HEK293 (cell line): Measurements from ENCODE around the gene IL2RG.
A peak's percentile ranks its signal among the peaks of the same experiment; 100 is the strongest.

Experiments
- CTCF ChIA-PET: fragments of 350-600 bp; formaldehyde crosslinking; extraction: SDS; loops from one replicate; lab custom pipeline; 2021; ENCODE audit warnings: antibody characterized with exemption; lab: Yijun Ruan, JAX
- POLR2A ChIA-PET: fragments of 300-600 bp; formaldehyde crosslinking; extraction: SDS; loops from one replicate; lab custom pipeline; 2020; ENCODE audit warnings: antibody characterized with exemption, inconsistent platforms; lab: Yijun Ruan, JAX
- H3K27ac ChIP-seq: fragments of 200-500 bp; sonication (Bioruptor generic); 2 replicates; pipeline ENCODE4 v1.5.1; 2014; ENCODE audit warnings: low read depth, low read length, control low read depth, inconsistent platforms; ENCODE audit errors: extremely low read depth
- H3K36me3 ChIP-seq, 2 experiments: fragments of 200-500 bp in 1 of 2; sonication (Bioruptor generic) in 1 of 2; 1 replicate in 1 of 2; 2 replicates in 1 of 2; pipeline ENCODE4 v1.5.1; 2014 to 2017; ENCODE audit warnings: inconsistent platforms in 2 of 2, low read length in 2 of 2; ENCODE audit not compliant: control insufficient read depth in 2 of 2, insufficient read depth in 1 of 2
- H3K4me1 ChIP-seq: fragments of 200-500 bp; sonication (Bioruptor generic); 2 replicates; pipeline ENCODE4 v1.5.1; 2014; ENCODE audit warnings: mild to moderate bottlenecking, low read length, inconsistent platforms; ENCODE audit not compliant: control insufficient read depth, insufficient read depth
- H3K4me3 ChIP-seq: 2 replicates; pipeline ENCODE4 v1.5.1; 2011; ENCODE audit warnings: low read depth, mild to moderate bottlenecking, control low read depth, low read length, moderate library complexity
- H3K9me3 ChIP-seq: fragments of 200-500 bp; sonication (Bioruptor generic); 2 replicates; pipeline ENCODE4 v1.5.1; 2014; ENCODE audit warnings: low read depth, low read length, inconsistent platforms; ENCODE audit not compliant: control insufficient read depth, insufficient read depth
- GLI2 ChIP-seq: fragments of 450-650 bp; formaldehyde crosslinking; IDR thresholded peaks from 2 replicates; pipeline ENCODE4; 2017; ENCODE audit warnings: missing biosample characterization, missing genetic modification characterization, low read depth, borderline replicate concordance
- HOXA7 ChIP-seq: sonication (generic); formaldehyde crosslinking; IDR thresholded peaks from 2 replicates; pipeline ENCODE4 v1.8.1; 2022; ENCODE audit warnings: missing genetic modification reagents, borderline replicate concordance
- IKZF3 ChIP-seq: fragments of 450-650 bp; IDR thresholded peaks from 2 replicates; pipeline ENCODE4 v1.5.0; 2018; ENCODE audit warnings: missing biosample characterization, mild to moderate bottlenecking, missing genetic modification characterization, moderate library complexity
- KLF1 ChIP-seq: fragments of 450-650 bp; formaldehyde crosslinking; IDR thresholded peaks from 2 replicates; pipeline ENCODE4 v1.5.1; 2016; ENCODE audit warnings: missing biosample characterization, missing genetic modification characterization
- KLF10 ChIP-seq: fragments of 450-650 bp; IDR thresholded peaks from 2 replicates; pipeline ENCODE4 v1.5.1; 2018; ENCODE audit warnings: missing biosample characterization, mild to moderate bottlenecking, missing genetic modification characterization
- SCRT1 ChIP-seq: fragments of 450-650 bp; formaldehyde crosslinking; IDR thresholded peaks from 2 replicates; pipeline ENCODE4 v1.5.1; 2016; ENCODE audit warnings: missing biosample characterization, missing genetic modification characterization, borderline replicate concordance
- ZBTB1 ChIP-seq: fragments of 450-650 bp; formaldehyde crosslinking; IDR thresholded peaks from 2 replicates; pipeline ENCODE4 v1.5.1; 2016; ENCODE audit warnings: missing biosample characterization, missing genetic modification characterization
- ZNF112 ChIP-seq: fragments of 450-650 bp; formaldehyde crosslinking; IDR thresholded peaks from 2 replicates; pipeline ENCODE4 v1.5.0; 2017; ENCODE audit warnings: missing biosample characterization, missing genetic modification characterization
- ZNF214 ChIP-seq: fragments of 450-650 bp; formaldehyde crosslinking; IDR thresholded peaks from 2 replicates; pipeline ENCODE4 v1.5.1; 2017; ENCODE audit warnings: missing biosample characterization, mild to moderate bottlenecking, missing genetic modification characterization, borderline replicate concordance
- ZNF239 ChIP-seq: fragments of 450-650 bp; formaldehyde crosslinking; IDR thresholded peaks from 2 replicates; pipeline ENCODE4 v1.5.1; 2016; ENCODE audit warnings: missing biosample characterization, missing genetic modification characterization
- ZNF341 ChIP-seq: fragments of 450-650 bp; formaldehyde crosslinking; IDR thresholded peaks from 2 replicates; pipeline ENCODE4; 2016; ENCODE audit warnings: low read depth, missing biosample characterization, missing genetic modification characterization
- ZNF366 ChIP-seq: fragments of 450-650 bp; formaldehyde crosslinking; conservative IDR thresholded peaks from 2 replicates; pipeline ENCODE4 v1.5.1; 2016; ENCODE audit warnings: missing biosample characterization, missing genetic modification characterization
- ZNF394 ChIP-seq: fragments of 450-650 bp; formaldehyde crosslinking; IDR thresholded peaks from 2 replicates; pipeline ENCODE4 v1.5.1; 2016; ENCODE audit warnings: missing biosample characterization, missing genetic modification characterization, mild to moderate bottlenecking, moderate library complexity, borderline replicate concordance
- ZNF404 ChIP-seq: fragments of 450-650 bp; formaldehyde crosslinking; IDR thresholded peaks from 2 replicates; pipeline ENCODE4 v1.5.1; 2017; ENCODE audit warnings: missing biosample characterization, missing genetic modification characterization
- ZNF549 ChIP-seq: fragments of 450-650 bp; IDR thresholded peaks from 2 replicates; pipeline ENCODE4 v1.5.1; 2018; ENCODE audit warnings: missing biosample characterization, missing genetic modification characterization, mild to moderate bottlenecking, inconsistent platforms, moderate library complexity
- ZNF558 ChIP-seq: fragments of 450-650 bp; formaldehyde crosslinking; IDR thresholded peaks from 2 replicates; pipeline ENCODE4 v1.5.1; 2016; ENCODE audit warnings: missing biosample characterization, missing genetic modification characterization
- ZNF600 ChIP-seq: fragments of 450-650 bp; formaldehyde crosslinking; IDR thresholded peaks from 2 replicates; pipeline ENCODE4 v1.5.1; 2016; ENCODE audit warnings: missing biosample characterization, missing genetic modification characterization
- ZNF639 ChIP-seq: fragments of 450-650 bp; formaldehyde crosslinking; IDR thresholded peaks from 2 replicates; pipeline ENCODE4 v1.5.1; 2016; ENCODE audit warnings: missing biosample characterization, missing genetic modification characterization
- ZNF654 ChIP-seq: fragments of 450-650 bp; formaldehyde crosslinking; IDR thresholded peaks from 2 replicates; pipeline ENCODE4 v1.5.1; 2016; ENCODE audit warnings: low read depth, missing biosample characterization, missing genetic modification characterization
- ZNF776 ChIP-seq: fragments of 450-650 bp; formaldehyde crosslinking; IDR thresholded peaks from 2 replicates; pipeline ENCODE4 v1.5.0; 2017; ENCODE audit warnings: missing biosample characterization, missing genetic modification characterization, borderline replicate concordance
- ZNF830 ChIP-seq: fragments of 450-650 bp; IDR thresholded peaks from 2 replicates; pipeline ENCODE4 v1.5.0; 2018; ENCODE audit warnings: missing biosample characterization, missing genetic modification characterization, low read depth, mild to moderate bottlenecking, moderate library complexity
- TF ChIP-seq, protein P1 (sequence below): fragments of 450-650 bp; formaldehyde crosslinking; optimal IDR thresholded peaks from 2 replicates; pipeline ENCODE3; 2016; ENCODE audit warnings: missing biosample characterization, mild to moderate bottlenecking, missing genetic modification characterization
- TF ChIP-seq, protein P2 (sequence below): fragments of 450-650 bp; formaldehyde crosslinking; IDR thresholded peaks from 2 replicates; pipeline ENCODE4 v1.5.1; 2017; ENCODE audit warnings: missing biosample characterization, missing genetic modification characterization
- TF ChIP-seq, protein P3 (sequence below): fragments of 450-650 bp; formaldehyde crosslinking; IDR thresholded peaks from 2 replicates; pipeline ENCODE4 v1.5.1; 2016; ENCODE audit warnings: missing biosample characterization, missing genetic modification characterization, low read depth

Gene IL2RG

GRCh38 chrX:71128166-71128833, 16.9 kb upstream of the IL2RG start (continued):
- TF ChIP-seq, protein P1, sequence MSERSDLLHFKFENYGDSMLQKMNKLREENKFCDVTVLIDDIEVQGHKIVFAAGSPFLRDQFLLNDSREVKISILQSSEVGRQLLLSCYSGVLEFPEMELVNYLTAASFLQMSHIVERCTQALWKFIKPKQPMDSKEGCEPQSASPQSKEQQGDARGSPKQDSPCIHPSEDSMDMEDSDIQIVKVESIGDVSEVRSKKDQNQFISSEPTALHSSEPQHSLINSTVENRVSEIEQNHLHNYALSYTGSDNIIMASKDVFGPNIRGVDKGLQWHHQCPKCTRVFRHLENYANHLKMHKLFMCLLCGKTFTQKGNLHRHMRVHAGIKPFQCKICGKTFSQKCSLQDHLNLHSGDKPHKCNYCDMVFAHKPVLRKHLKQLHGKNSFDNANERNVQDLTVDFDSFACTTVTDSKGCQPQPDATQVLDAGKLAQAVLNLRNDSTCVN (tag by site-specific recombination) = no peak
- TF ChIP-seq ZNF366 = no peak
- TF ChIP-seq SCRT1 (tag by site-specific recombination) = no peak
- no peak for TF ChIP-seq ZNF558
- TF ChIP-seq ZNF776 (tag by site-specific recombination) = no peak
- TF ChIP-seq ZNF239 (tag by site-specific recombination) = no peak
- TF ChIP-seq GLI2 = no peak
- no peak for TF ChIP-seq ZNF214 (tag by site-specific recombination)
- TF ChIP-seq IKZF3 (tag by site-specific recombination) = no peak

- H3K27ac ChIP-seq = no peak overlapping the region
- CTCF ChIA-PET = interaction anchor here (0.5 to 4.3 kb wide), 5 partner anchors 11 to 139 kb away, joined by 3 to 24 read pairs (median 3); partner anchors contain the start of gene FOXO4
- POLR2A ChIA-PET = interaction anchor here (0.7 to 1.9 kb wide), 12 partner anchors 11 to 247 kb away, joined by 3 to 16 read pairs (median 6); partner anchors contain the start of genes CXorf65, NONO, SNX12 and TAF1
Measured at GRCh38 chrX:71118985-71119535, 7.7 kb upstream of the IL2RG start.

DNA sequence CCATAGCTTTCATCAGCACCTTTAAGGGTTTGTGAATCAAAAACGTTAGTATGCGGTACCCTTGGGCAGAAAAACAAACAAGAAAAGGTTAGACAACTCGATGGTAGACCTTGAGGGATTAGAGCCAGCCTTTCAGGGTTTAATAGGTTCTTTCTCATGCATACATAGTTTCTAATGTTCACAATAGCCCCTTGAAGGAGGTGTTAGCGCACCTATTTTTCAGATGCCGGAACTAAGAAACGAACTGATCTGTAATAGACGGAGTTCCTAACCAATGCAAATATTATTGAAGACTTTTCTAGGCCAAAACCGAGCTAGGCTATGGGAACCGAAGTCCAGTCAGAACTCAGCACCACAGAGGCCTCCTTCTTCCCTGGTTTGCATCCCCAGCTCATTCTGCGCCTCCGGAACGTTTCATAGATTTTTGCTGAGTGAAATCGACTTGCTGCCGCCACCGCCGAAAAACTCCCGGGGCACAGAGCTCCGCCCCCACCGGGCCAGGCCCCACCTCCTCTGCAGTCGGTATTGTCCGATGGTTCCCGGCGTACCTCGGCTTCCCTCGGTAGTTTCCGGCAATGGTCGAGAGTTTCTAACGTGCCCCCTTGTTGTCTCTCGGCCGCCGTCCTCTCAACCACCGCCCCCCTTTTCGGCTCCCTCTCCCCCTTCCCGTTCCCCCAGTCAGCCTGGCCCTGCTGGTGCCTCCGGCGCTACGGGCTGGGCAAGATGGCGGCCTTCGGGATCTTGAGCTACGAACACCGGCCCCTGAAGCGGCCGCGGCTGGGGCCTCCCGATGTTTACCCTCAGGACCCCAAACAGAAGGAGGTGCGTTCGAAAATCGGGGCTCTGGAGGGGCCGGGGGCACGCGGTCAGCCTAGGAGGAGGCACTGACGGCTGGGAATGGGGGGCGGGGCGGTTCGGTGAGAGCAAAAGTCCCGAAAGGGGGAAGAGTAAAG, 6.9 kb upstream of the IL2RG start, which contains the start of gene MED12:
TSS of gene MED12 (plus strand) at position 565 of the 953 bp plus-strand sequence. CDS start at position 724, 159 bp downstream.
- H3K4me3 ChIP-seq = peak within 1 kb of the TSS; percentile 64
- peak within 1 kb of the TSS; percentile 72 for H3K27ac ChIP-seq
- no peaks in the 10 kb centered on the region for H3K9me3 ChIP-seq
- ChIA-PET POLR2A (interaction anchor here (0.7 to 1.9 kb wide), 12 partner anchors 12 to 248 kb away, joined by 3 to 16 read pairs (median 6); partner anchors contain the start of genes CXorf65, NONO, SNX12 and TAF1), CTCF (interaction anchor here (0.6 to 4.3 kb wide), 6 partner anchors 11 to 514 kb away, joined by 3 to 24 read pairs (median 3); partner anchors contain the start of gene FOXO4)
- no peaks in the 10 kb centered on the region for H3K4me1 ChIP-seq
- H3K36me3 ChIP-seq = peaks cover 4 to 38% of the 10 kb centered on the region in 2 experiments; a peak in 2 of 3 replicates
- TF ChIP-seq ZNF639 (tag by site-specific recombination) (no peak), KLF1 (no peak), ZNF549 (tag by site-specific recombination) (no peak), ZBTB1 (tag by site-specific recombination) (no peak), KLF10 (tag by site-specific recombination) (no peak), ZNF404 (no peak), ZNF654 (no peak), ZNF394 (tag by site-specific recombination) (no peak), ZNF600 (no peak), SCRT1 (tag by site-specific recombination) (no peak)
- TF ChIP-seq, protein P2, sequence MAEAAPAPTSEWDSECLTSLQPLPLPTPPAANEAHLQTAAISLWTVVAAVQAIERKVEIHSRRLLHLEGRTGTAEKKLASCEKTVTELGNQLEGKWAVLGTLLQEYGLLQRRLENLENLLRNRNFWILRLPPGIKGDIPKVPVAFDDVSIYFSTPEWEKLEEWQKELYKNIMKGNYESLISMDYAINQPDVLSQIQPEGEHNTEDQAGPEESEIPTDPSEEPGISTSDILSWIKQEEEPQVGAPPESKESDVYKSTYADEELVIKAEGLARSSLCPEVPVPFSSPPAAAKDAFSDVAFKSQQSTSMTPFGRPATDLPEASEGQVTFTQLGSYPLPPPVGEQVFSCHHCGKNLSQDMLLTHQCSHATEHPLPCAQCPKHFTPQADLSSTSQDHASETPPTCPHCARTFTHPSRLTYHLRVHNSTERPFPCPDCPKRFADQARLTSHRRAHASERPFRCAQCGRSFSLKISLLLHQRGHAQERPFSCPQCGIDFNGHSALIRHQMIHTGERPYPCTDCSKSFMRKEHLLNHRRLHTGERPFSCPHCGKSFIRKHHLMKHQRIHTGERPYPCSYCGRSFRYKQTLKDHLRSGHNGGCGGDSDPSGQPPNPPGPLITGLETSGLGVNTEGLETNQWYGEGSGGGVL (tag by site-specific recombination) = peak; percentile 88
- TF ChIP-seq, protein P1 (tag by site-specific recombination) = no peak
- TF ChIP-seq, protein P3, sequence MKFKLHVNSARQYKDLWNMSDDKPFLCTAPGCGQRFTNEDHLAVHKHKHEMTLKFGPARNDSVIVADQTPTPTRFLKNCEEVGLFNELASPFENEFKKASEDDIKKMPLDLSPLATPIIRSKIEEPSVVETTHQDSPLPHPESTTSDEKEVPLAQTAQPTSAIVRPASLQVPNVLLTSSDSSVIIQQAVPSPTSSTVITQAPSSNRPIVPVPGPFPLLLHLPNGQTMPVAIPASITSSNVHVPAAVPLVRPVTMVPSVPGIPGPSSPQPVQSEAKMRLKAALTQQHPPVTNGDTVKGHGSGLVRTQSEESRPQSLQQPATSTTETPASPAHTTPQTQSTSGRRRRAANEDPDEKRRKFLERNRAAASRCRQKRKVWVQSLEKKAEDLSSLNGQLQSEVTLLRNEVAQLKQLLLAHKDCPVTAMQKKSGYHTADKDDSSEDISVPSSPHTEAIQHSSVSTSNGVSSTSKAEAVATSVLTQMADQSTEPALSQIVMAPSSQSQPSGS (tag by site-specific recombination) = no peak

More at GRCh38 chrX:71118985-71119535, 7.7 kb upstream of the IL2RG start:
- Histone ChIP-seq H3K4me1 (no peaks in the 10 kb centered on the region), H3K36me3 (peaks cover 4 to 45% of the 10 kb centered on the region in 2 experiments; a peak in 2 of 3 replicates), H3K9me3 (no peaks in the 10 kb centered on the region), H3K4me3 (peak overlapping the region; percentile 64)
- TF ChIP-seq HOXA7 (CRISPR knock-in tag) (no peak), ZNF341 (tag by site-specific recombination) (peak; percentile 85), ZNF112 (tag by site-specific recombination) (no peak), ZNF830 (no peak)
